ENCODE results near the gene DAPK1.

DAPK1 gene

DNA sequence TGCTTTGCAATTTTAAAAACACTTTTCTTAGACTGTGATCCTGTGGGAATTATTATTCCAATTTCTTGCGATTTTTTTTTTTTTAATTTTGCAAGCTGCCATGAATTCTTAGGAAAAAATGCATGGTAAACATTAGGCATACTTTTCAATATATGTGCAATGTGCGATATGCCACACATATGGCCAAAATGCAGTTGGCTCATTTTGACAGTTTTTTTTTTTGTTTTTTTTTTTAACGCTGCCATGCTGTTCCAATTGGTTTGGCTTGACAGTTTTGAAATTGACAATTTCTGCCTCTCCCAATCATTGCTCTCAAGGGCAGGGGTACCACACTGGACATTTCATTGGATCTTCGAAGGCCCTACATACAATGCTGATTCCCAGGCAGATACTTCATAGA is 36.4 kb downstream of the DAPK1 start:
- POLR2A ChIA-PET: no interaction called here
- TF ChIP-seq, protein P1, sequence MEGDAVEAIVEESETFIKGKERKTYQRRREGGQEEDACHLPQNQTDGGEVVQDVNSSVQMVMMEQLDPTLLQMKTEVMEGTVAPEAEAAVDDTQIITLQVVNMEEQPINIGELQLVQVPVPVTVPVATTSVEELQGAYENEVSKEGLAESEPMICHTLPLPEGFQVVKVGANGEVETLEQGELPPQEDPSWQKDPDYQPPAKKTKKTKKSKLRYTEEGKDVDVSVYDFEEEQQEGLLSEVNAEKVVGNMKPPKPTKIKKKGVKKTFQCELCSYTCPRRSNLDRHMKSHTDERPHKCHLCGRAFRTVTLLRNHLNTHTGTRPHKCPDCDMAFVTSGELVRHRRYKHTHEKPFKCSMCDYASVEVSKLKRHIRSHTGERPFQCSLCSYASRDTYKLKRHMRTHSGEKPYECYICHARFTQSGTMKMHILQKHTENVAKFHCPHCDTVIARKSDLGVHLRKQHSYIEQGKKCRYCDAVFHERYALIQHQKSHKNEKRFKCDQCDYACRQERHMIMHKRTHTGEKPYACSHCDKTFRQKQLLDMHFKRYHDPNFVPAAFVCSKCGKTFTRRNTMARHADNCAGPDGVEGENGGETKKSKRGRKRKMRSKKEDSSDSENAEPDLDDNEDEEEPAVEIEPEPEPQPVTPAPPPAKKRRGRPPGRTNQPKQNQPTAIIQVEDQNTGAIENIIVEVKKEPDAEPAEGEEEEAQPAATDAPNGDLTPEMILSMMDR (IDR thresholded peaks at IDR 0.05; ENCODE audit: insufficient read depth, low read length, missing control alignments): no peak
- DNase-seq (ENCODE audit: low read depth, low spot score): no peak
- no peak overlapping the region for H3K4me3 ChIP-seq (ENCODE audit: low read depth, low read length)
- CTCF ChIA-PET: no interaction called here

DNA sequence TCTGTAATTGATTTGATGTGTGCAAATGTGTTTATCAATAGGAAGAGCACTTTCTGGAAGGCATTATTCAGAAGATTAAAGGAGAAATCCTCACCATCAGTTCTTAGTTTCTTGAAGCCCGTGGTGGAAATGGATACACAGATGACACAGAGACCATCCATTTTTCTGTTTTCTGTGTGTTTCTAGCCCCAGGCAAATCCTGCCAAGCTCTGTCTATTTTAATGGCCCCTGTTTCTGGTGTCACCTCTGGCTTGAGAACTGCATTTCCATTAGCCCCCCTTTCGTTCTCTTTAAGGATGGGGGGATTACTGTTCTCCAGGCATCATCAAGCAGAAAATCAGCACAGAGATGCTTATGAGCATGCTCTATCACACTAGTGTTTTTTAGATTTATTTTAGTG is 37.3 kb downstream of the DAPK1 start:
- TF ChIP-seq, protein P1 (IDR thresholded peaks at IDR 0.05; ENCODE audit: insufficient read depth, low read length, missing control alignments): no peak

DNA sequence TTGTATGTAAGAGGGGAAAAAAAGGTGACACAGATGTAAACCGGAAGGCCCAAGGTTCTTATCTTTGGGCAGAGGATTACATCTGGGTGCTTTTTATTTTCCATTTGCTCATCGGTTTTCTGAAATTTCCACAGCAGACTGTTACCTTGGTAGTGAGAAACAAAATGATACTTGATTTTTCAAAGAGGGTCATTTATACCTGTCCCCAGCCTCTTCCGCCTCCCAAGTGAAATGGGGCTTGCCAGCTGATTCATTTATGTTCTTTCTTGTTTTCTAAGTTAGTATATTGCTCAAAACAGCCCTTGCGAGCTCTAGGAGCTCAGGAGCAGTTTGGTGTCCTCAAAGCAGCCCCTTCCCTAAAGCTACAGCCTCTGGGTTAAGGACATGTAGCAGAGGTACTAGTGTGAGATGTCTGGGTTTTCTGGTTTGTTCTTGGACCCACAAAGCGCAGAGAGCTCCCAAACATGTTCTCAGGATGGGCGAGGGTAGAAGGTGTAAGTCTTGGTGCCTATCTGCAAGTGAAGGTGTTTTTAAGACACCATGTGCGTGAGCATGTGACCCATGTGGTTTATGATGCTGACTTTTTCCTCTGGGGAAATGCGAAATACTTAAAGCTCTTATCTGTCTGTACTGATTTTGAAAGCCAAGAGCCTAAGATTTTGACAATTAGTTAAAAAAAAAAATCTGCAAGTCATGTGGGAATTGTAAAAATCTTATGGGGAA is 38.3 kb downstream of the DAPK1 start:
- DNase-seq (ENCODE audit: low read depth, low spot score): no peak

More for the DNA sequence above, 37.3 kb downstream of the DAPK1 start:
- ChIA-PET CTCF (no interaction called here), POLR2A (no interaction called here)
- no peak for DNase-seq (ENCODE audit: low read depth, low spot score)
- no peak overlapping the region for H3K4me3 ChIP-seq (ENCODE audit: low read depth, low read length)

DNA sequence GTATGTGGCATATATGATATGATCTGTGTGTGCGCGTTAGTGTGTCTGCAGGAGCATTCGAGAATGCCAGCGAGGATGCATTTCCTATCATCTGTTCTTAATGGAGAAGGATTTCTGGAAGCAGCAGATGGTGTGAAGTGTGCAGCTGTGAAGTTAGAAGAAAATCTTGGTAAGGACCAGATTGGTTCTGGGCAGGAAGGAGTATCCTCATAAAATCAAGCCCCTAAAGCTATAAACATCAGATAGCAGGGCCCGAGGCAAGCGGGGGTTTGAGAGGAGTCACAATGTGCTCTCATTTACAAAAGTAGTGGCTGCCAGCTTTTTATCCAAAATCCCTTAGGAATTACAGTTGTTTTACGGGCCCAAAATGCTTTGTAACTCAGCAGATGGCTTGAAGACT is 40.0 kb downstream of the DAPK1 start:
- no peak for DNase-seq (ENCODE audit: low read depth, low spot score)
- H3K4me3 ChIP-seq (ENCODE audit: low read depth, low read length): no peak overlapping the region
- ChIA-PET POLR2A (no interaction called here), CTCF (no interaction called here)
- TF ChIP-seq, protein P1 (IDR thresholded peaks at IDR 0.05; ENCODE audit: insufficient read depth, low read length, missing control alignments): no peak

More for the DNA sequence above, 38.3 kb downstream of the DAPK1 start:
- no peak overlapping the region for H3K4me3 ChIP-seq (ENCODE audit: low read depth, low read length)
- TF ChIP-seq, protein P1 (IDR thresholded peaks at IDR 0.05; ENCODE audit: insufficient read depth, low read length, missing control alignments): no peak
- CTCF ChIA-PET: no interaction called here
- POLR2A ChIA-PET: no interaction called here

DNA sequence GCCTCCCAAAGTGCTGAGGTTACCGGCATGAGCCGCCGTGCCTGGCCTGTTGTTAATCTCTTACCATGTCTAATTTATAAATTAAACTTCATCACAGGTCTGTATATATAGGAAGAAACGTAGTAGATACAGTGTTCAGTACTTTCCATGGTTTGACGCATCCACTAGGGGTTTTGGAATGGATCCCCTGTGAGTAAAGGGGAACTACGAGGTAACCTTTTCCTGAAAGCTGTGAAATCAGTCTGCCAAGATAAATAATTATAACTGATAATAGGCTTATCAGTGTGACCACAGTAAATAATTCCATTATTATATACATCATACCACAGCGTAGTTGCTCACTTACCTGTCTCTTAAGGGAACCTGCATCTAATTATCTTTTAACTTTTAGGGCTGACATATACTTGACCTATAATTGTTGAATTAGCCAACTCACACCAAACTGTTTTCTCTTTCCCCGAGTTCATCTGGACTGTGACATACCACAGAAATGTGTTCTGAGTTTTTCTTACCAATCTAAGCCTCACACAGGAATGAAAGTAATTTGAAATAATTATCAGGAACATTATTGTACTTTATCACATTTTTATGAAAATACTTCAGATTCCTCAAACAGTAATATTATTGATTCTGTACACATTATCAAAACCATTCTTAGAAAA is 42.9 kb downstream of the DAPK1 start:
- TF ChIP-seq, protein P1 (IDR thresholded peaks at IDR 0.05; ENCODE audit: insufficient read depth, low read length, missing control alignments): no peak
- no peak overlapping the region for H3K4me3 ChIP-seq (ENCODE audit: low read depth, low read length)
- ChIA-PET CTCF (no interaction called here), POLR2A (interaction anchor here (0.7 kb wide), 1 partner anchor 18 kb away, joined by 6 read pairs; no protein-coding TSS in a partner anchor)
- no peak for DNase-seq (ENCODE audit: low read depth, low spot score)

DNA sequence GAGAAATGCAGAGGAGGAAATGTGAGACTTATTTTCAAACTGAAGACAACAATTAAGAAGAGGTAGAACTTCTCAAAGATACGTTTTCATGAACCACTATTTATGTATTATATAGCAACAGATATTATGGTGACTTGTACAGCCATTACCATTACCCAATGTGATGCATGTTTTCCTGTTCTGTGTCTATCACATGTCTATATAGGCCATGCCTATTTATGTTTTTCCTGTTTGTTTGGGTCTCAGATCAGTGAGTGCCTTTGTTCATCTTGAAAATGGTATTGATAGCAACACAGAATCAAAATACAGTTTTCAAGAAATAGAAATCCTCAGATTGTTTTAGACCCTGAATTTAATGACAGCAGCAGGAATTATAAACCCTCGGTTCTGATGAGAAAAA is 44.0 kb downstream of the DAPK1 start:
- no peak overlapping the region for H3K4me3 ChIP-seq (ENCODE audit: low read depth, low read length)
- DNase-seq (ENCODE audit: low read depth, low spot score): no peak
- ChIA-PET POLR2A (interaction anchor here (0.7 kb wide), 1 partner anchor 17 kb away, joined by 6 read pairs; no protein-coding TSS in a partner anchor), CTCF (no interaction called here)
- TF ChIP-seq, protein P1 (IDR thresholded peaks at IDR 0.05; ENCODE audit: insufficient read depth, low read length, missing control alignments): no peak
